HG02885 (cell line): Measurements from ENCODE around the gene GALNT18.

Experiments used
- ATAC-seq: cut with Tn5 transposase; IDR thresholded peaks from one replicate; pipeline ENCODE4 v1.9.1; 2021; ENCODE audit warnings: mild to moderate bottlenecking; ENCODE audit not compliant: unreplicated experiment, poor library complexity

GALNT18 gene

DNA sequence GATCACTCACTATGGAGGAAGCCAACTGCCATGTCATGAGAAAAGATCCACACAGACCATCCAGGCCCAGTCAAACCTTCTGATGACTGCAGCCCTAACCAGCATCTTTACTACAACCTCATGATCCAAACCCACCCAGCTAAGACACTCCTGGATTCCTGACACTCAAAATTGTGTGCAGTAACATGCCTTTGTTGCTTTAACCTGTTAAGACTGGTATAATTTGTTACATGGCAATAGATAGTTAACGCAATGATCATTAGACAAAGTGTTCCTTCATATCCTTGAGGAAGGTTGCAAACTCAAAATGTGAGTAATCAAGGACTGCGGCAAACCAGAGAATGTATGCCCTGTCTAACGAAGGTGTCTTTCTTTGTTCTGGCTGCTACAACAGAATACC lies 221.7 kb downstream of the GALNT18 start:
- no peak for ATAC-seq

DNA sequence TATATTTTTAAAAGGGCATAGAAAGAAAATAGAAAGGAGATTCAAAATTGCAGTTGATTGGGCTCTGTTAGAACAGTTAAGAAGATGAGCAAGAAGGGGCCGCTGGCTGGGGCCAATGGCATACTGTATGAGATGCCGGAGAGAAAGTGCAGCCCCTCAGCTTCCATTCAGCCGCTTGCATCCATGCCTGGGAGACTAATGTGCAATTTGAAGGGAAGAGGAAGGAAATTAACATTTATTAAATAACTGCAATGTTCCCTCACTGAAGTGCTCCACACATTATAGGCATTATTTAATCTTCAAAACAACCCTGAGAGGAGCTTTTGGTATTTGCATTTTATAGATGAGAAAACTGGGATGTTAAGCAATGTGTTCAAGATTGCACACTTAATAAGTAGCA lies 224.0 kb downstream of the GALNT18 start:
- no peak for ATAC-seq

DNA sequence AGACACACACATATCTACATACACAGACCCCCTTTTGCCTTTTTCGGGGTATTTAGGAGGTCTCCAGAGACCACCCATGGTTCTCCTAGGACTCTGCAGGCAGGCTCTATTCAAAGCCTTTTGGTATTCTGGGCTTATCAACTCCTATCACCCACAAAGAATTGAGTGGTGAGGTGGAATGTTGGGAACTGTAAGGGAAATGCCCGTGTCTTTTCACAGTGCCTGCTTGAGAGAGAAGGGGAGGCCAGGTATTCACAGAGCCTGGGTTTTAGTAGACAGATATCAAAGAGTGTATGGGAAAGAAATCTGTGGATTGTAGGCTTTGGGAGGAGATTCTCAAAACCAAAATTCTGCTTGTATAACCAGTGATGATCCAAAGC lies 224.8 kb downstream of the GALNT18 start:
- no peak for ATAC-seq

DNA sequence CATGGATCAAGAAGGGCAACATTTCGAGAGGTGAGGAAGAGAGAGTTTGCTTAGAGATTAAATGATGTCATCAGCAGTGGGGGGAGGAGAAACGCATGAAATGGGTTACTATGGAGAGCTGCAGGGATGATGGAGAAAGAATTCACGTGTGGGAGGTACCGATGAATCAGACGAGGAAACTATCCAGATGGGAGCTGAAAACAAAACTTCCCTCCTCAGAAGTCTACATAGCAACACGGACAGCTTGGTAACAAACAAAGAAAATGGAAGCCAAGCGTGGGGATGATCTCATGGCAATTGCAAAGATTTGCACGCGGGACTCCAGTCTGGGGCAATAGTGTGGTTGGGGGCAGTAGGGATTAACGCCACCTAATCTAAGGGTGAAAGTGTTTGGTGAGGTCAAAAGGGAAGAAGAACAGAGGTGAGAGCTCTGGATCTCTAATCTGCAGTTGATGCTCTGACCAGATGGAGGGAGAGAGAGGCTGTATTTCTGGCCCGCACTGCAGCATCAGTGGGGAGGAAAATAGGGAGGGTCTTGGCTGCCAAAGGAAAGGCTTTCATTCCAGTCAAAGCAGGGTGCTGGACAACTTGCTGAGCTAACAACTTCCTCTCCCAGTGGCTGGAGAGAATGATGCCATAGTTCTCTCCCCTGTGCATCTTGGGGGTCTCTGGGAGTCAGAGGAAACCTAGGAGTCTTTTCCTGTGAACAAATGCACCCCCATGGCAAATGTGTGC lies 225.3 kb downstream of the GALNT18 start:
- no peak for ATAC-seq

DNA sequence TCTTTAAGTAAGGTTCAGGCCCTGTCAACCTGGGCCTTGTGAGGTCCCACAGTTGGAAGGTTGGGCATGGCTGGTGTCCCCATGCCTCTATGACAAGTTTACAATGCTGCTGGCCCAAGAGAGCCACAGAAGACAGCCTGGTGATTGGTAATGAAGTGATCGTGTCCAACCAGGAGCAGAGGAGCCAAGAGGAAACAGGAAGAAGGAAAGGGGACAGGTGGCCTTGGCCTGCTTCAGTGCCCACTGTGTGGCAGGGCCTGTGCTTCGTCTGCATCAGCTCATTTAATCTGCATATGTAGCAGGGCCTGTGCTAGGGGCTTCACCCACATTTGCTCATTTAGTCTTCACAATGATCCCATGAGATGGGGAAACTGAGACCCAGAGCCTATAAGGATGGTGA lies 226.7 kb downstream of the GALNT18 start:
- ATAC-seq = no peak

DNA sequence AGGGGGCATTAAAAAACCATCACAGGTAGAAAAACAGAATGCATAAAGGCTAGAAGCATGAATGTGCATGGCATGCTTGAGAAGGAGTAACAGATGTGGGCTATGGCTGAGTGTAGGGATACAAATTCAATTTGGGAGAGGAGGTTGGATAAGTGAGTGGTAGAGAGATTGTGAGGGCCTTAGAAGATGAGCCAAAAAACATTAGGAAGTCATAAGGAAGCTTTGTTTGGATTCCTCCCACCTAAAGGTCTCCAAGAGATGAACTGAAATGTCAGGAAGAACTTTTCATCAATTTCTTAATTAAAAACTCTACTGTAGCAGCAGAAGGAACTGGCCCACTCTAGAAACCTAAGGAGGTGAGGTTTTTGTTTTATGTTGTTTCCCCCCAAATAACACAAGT lies 227.6 kb downstream of the GALNT18 start:
- ATAC-seq = no peak

DNA sequence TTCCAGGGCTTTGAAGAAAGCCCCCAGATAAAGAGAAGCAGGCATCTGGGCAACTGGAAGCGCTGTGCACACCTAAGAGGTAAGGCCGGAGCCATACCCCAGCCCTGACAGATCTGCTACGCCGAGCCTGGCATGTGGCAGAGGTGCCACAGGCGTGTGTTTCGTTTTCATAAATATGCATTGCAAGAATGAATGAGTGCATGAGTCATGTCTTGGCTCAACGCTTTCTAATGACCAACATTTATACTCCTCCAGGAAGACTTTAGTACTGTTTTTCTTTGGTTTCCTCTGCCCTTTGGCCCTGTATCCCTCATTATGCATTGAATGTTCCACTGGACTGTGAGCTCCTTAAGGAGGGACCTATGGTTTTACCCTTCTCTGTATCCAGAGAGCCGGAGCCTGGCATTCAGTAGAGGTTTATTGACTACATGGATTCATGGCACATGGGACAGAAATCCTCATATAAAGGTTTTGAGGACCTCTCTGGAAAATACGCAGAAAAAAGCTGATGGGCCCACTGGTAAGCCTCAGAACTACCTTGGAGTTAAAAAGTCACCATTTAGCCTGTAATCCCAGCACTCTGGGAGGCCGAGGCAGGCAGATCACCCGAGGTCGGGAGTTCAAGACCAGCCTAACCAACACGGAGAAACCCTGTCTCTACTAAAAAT lies 229.9 kb downstream of the GALNT18 start:
- ATAC-seq = no peak

DNA sequence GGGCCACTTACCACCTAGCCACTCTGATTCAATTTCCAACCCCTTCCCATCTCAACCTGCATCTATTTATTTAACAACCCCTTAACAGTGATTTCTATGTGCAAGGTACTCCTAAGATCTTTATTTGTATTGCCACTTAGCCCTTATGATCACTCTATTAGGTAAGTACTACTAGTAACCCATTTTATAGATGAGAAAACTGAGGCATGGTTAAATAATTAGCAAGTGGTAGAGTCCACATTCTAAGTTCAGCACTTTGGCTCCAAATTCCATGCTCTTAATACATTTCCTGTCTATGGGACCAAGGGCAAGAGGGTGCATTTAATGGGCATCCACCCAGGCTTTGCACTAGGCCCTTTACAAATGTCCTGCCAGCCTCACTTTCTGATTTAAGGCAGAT lies 230.6 kb downstream of the GALNT18 start:
- ATAC-seq = no peak

DNA sequence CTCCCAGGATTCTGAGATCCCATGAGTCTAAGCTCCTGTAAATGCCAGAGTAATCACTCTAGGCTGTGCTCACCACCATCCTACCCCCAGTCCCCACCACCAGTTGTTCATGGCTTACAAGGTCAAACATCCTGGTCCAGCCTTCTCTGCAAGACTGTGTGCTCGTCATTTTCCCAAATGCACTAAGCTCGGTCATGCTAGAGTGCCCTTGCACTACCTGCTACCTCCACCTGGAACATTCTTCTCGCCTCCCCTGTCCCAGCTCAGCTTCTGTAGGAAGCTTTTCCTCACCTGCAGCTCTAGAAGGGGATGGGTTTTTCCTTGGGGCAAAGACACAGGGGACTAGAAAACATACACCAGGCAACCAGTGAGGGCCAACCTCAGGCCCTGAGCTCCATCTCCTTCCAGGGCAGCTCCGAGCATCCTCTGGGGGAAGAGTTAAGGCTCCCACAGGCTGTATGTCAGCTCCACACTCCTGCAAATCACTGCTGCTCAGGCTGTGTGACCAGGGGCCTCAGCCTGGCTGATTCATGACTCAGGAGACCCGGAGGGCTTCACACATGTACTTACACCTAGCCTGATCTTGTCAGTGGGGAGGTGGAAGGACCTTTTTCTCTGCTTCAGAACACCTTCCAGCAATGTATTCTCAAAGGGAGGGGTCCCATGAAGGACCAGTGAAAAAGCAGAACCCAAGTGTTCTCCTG lies 231.6 kb downstream of the GALNT18 start:
- ATAC-seq = no peak

DNA sequence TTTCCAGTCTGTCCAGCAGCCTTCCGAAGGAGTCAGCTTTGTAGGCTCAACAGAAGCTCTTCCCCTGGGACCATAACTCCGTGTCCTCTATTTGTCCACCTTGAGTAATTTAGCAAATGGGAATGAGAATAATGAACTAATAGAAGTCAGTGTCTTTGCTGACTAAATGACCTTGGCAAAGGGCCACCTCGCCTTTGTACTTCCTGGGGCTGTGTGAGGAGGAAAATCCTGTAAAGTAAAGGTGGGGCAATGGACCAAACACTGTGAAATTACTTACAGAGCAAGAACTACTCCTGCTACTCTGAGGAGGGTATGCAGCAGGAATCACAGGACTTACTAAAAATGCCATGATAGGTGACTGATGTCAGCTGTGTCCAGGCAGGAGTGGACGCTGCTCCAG lies 232.6 kb downstream of the GALNT18 start:
- ATAC-seq = no peak

DNA sequence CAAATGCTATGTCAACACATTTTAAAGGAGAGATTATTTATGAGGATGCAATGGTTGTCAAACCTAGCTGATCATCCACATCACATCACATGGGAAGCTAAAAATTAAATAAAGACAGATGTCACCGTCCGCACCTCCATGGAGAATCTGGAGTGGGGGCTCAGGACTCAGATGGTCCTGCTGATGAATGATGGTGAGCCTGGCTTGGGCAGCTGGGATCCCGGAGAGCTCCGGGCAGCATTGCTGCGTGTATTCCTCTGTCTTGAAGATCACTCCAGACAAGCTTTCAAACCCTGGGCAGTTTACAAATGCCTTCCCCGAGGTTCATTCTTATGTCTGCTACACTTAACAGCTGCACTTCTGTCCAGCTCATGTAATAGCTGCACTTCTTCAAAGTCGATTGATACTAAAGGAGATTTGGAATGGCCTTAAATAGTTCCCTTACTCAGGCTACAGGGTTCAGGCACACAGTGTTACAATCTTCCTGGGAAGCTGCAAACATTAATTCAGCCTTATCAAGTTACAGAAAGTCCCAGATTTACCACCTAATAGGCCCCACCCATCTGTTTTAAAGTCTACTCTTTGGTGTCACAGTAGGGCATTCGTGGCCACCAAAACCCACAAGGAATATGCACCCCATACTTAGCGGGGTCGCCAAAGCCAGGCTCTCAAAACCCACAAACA lies 234.0 kb downstream of the GALNT18 start:
- no peak for ATAC-seq

DNA sequence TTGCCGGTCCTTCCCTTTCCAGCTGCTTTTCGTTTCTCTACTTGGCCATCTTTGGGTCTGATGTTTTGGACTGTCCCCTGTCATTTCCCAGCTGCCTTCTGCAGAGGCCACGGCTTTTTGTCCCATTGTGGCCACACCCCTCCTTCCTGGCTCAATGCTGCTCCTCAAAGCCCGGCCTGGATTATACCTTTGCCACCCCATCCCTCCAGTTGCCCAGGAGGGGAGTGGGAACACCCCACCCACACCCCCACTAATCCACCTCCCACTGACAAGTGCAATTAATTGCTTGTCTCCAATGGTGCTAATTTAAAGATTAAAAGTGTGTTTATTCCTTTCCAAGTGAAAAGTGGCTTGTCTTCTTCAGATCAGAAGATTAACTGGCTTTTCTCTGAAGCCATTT lies 234.6 kb downstream of the GALNT18 start:
- ATAC-seq = no peak

DNA sequence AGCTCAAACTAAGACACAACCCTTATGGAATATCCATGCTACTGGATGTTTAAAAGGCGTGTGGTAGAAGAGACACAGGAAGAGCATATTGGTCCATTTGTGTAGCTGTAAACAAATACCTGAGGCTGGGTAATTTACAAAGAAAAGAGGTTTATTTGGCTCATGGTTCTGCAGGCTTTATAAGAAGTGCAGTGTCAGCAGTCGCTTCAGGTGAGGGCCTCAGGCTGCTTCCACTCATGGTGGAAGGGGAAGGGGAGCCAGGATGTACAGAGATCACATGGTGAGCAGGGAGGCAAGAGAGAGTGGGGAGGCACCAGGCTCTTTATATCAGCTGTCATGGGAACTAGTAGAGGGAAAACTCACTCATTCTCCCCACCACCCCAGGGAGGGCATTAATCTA lies 237.0 kb downstream of the GALNT18 start:
- ATAC-seq = no peak

DNA sequence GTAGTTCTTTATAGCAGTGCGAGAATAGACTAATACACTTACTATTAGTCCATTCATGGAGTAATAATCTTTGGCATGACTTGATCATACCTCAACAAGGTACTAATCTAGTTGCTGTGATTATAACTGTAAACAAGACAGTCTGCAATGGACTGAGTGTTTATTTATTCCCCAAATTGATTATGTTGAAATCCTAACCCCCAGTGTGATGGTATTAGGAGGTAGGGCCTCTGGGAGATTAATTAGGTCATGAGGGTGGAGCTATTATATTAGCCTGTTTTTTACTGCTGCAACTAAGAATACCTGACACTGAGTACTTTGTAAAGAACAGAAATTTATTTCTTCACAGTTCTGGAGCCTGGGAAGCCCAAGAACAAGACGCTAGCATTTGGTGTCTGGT lies 237.8 kb downstream of the GALNT18 start:
- ATAC-seq = no peak

DNA sequence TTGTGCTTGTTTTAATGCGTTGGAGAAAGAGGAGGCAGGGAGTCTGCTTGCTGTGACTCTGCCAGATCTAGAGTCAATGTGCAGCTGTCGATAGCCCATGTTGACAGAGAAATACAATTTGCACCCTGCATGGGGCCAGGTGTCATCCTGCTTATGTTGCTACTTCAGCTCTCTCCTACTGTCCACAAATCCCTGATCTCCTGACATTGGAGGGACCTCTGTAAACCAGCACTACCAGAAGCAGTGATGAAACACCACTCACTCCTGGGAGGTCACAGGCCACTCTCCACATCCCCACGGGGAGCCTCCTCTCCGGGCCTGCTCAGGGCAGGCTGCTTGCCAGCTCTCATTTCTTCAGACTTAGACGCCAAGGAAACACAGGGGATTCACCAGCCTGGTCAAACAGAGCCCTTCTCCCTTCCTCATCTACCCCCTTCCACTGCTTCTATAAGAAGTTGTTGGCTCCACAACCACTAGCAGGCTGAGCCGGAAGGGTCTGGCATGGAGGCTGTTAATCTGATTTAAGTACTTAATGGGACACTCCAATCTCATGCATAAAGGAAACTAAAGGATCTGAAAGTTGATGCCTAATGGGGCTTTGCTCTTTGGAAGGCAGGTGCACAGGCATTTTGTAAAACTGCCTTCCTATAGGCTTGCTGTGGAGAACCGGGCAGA lies 238.8 kb downstream of the GALNT18 start:
- ATAC-seq = no peak

DNA sequence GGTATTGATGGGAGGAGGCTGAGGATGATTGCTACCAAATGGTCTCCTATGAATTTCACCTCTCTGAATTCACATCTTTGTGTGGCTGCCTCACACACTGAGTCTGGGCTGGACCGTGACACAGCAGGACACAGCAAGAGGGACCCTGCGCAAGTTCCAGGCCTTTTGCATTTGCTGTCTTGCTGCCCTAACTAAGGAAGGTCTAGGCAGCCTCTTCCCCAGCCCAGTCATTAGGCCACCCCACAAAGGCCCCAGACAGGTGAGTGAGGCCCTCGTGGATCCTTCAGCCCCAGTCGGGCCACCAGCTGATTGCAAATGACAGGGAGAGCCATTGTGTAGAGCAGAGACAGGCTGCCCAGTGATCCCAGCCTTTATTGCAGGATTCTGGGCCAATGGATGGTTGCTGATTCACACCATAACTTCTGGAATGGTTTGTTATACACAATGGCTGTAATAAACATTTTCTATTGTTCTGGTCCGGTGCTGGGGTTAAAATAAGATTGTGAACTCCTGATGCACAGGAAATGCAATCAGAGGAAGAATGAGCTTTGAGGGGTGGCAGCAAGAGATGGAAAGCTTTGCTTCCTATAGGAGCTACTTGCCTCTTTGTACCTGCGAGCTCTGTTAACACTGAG lies 240.2 kb downstream of the GALNT18 start:
- no peak for ATAC-seq

DNA sequence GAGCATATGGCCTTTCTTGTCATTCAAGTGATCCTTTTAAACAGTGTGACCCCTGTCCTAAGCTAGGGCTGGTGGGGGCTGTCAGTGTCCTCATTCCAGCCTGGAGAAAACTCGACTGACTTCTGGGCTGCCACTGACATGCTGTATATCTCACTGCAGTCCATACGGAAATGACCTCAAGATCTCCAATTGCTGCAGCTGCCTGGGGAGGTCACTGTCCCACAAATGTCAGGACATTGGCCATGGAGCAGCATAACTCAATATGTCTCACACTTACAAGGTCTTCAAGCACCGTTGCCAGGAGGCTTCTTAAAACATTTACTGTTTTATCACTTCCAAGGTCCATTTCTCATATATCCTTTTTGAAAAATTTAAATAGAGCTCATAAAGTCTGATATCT lies 240.9 kb downstream of the GALNT18 start:
- ATAC-seq = no peak

DNA sequence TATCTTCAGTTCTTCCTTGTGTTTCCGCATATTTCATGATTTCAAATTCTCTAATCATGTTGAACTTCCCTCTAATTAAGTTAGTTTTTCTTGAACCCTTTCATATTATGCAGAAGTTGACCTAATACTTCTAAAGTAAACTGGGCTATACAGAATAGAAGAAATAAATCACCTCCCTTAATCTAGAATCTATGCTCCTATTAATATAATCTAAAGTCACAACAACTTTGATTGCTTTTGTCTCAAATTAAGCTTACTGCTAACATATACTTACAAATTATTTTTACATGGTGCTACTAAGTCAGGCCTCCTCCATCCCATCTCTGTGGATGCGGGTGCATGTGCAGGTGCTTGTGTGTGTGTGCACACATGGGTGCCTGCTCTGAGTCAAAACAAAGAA lies 241.5 kb downstream of the GALNT18 start:
- no peak for ATAC-seq

DNA sequence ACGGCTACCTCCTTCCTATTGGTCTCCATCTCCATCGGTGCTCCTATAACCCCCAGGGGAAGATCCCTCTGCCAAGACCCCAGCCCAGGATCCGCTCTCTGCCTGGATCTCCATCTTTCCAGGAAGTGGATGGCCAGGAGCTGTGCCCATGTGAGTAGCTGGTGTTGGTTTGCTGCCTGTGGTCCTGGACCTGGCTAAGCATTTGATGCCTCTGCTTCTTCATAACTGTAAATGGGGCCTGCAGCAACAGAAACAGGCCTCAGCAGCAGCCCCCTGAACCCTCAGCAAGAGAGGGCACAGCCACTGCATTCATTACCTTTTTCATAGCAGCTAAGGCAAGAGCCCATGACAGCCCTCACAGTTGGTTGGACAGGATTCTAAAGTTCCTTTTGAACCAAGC lies 242.1 kb downstream of the GALNT18 start:
- no peak for ATAC-seq
